Measurements from ENCODE around the gene AEBP1. TPM values are rescaled to one million over a fixed set of nuclear protein-coding genes. Genes with fewer than 3 reads are reported as not detected.
A peak's percentile ranks its signal among the peaks of the same experiment; 100 is the strongest.

Gene AEBP1
- total RNA-seq, 1 donor from 2014 or later: 81.1 TPM

- no peak for DNase-seq (ENCODE audit: low read depth)
- peaks cover 5% of the 10 kb centered on the region for H3K36me3 ChIP-seq (ENCODE audit: control insufficient read depth, insufficient read depth, low read length)
- TF ChIP-seq, protein P1, sequence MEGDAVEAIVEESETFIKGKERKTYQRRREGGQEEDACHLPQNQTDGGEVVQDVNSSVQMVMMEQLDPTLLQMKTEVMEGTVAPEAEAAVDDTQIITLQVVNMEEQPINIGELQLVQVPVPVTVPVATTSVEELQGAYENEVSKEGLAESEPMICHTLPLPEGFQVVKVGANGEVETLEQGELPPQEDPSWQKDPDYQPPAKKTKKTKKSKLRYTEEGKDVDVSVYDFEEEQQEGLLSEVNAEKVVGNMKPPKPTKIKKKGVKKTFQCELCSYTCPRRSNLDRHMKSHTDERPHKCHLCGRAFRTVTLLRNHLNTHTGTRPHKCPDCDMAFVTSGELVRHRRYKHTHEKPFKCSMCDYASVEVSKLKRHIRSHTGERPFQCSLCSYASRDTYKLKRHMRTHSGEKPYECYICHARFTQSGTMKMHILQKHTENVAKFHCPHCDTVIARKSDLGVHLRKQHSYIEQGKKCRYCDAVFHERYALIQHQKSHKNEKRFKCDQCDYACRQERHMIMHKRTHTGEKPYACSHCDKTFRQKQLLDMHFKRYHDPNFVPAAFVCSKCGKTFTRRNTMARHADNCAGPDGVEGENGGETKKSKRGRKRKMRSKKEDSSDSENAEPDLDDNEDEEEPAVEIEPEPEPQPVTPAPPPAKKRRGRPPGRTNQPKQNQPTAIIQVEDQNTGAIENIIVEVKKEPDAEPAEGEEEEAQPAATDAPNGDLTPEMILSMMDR (IDR thresholded peaks at IDR 0.05; ENCODE audit: insufficient read depth, low read length, poor library complexity, severe bottlenecking): no peak
- H3K27me3 ChIP-seq (ENCODE audit: control insufficient read depth, insufficient read depth, low read length): no peaks in the 10 kb centered on the region
- peak overlapping the region; percentile 62 for H3K4me3 ChIP-seq (ENCODE audit: low read depth, low read length)
Measured at GRCh38 chr7:44105832-44106231, 1.7 kb downstream of the AEBP1 start.

DNA sequence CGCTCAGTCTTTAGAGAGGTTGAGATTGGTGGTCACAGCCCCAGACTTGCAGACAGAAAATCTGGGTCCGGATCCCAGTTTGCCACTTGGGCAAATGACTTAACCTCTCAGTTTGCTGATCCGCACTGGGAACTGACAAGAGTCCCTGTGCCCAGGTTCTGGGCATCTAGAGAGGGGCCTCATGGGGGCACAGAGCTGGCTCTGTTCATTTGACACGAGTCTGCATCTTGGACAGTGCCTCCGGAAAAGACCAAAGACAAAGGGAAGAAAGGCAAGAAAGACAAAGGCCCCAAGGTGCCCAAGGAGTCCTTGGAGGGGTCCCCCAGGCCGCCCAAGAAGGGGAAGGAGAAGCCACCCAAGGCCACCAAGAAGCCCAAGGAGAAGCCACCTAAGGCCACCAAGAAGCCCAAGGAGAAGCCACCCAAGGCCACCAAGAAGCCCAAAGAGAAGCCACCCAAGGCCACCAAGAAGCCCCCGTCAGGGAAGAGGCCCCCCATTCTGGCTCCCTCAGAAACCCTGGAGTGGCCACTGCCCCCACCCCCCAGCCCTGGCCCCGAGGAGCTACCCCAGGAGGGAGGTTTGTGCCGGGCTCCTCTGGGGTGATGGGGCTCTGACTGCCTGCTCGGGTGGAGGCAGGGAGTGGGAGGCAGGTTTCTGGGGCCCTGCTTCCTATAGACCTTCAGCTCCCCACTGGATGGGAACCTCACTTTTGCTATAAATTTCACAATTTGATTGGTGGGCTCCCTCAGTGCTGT, 2.3 kb downstream of the AEBP1 start:
- H3K36me3 ChIP-seq (ENCODE audit: control insufficient read depth, insufficient read depth, low read length): peaks cover 5% of the 10 kb centered on the region
- no peaks in the 10 kb centered on the region for H3K27me3 ChIP-seq (ENCODE audit: control insufficient read depth, insufficient read depth, low read length)
- TF ChIP-seq, protein P1 (IDR thresholded peaks at IDR 0.05; ENCODE audit: insufficient read depth, low read length, poor library complexity, severe bottlenecking): no peak
- H3K4me3 ChIP-seq (ENCODE audit: low read depth, low read length): no peak overlapping the region
- DNase-seq (ENCODE audit: low read depth): no peak

- Histone ChIP-seq H3K27me3 (ENCODE audit: control insufficient read depth, insufficient read depth, low read length) (no peaks in the 10 kb centered on the region), H3K4me3 (ENCODE audit: low read depth, low read length) (no peak overlapping the region), H3K36me3 (ENCODE audit: control insufficient read depth, insufficient read depth, low read length) (peaks cover 5% of the 10 kb centered on the region)
- DNase-seq (ENCODE audit: low read depth): no peak
- TF ChIP-seq, protein P1 (IDR thresholded peaks at IDR 0.05; ENCODE audit: insufficient read depth, low read length, poor library complexity, severe bottlenecking): no peak
Measured at GRCh38 chr7:44107116-44107960, 3.2 kb downstream of the AEBP1 start.

DNA sequence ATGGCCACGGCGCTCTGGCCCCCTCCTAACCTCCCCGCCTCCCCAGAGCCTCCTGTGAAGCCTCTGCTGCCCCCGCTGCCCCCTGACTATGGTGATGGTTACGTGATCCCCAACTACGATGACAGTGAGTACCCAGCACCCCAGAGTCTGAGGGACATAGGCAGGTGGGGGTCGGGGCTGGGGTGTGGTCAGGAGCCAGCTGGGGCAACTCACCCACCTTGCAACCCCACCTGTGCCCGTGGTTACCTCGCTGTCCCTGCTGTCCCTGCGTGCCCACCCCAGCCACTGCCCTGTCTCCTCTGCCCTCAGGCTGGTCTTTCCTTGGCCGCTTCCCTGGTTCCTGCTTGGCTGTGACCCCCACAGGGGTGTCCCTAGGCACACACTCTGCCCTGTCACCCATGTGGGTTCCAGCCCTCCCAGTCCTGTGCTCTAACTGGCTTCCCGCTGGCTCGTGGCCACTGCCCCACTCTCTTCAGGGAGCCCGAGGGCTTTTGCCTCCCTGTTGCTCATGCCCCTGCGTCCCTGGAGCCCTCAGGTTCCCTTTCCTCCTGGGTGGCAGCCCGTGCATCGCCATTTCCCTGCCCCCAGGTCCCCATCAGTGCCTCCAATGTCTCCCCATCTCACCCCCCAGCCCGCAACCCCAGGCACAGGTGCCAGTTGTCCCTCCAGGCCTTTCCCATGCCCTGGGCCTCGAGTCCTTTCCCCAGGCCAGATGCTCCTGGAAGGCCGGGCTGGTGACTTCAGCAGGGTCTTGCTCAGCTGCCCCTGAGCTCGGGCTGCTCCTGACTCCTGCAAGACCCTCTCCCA, 4.0 kb downstream of the AEBP1 start:
- peaks cover 5% of the 10 kb centered on the region for H3K36me3 ChIP-seq (ENCODE audit: control insufficient read depth, insufficient read depth, low read length)
- H3K27me3 ChIP-seq (ENCODE audit: control insufficient read depth, insufficient read depth, low read length): no peaks in the 10 kb centered on the region
- TF ChIP-seq, protein P1 (IDR thresholded peaks at IDR 0.05; ENCODE audit: insufficient read depth, low read length, poor library complexity, severe bottlenecking): no peak
- no peak overlapping the region for H3K4me3 ChIP-seq (ENCODE audit: low read depth, low read length)
- no peak for DNase-seq (ENCODE audit: low read depth)

- H3K4me3 ChIP-seq (ENCODE audit: low read depth, low read length): no peak overlapping the region
- no peaks in the 10 kb centered on the region for H3K27me3 ChIP-seq (ENCODE audit: control insufficient read depth, insufficient read depth, low read length)
- peaks cover 5% of the 10 kb centered on the region for H3K36me3 ChIP-seq (ENCODE audit: control insufficient read depth, insufficient read depth, low read length)
- no peak for DNase-seq (ENCODE audit: low read depth)
- TF ChIP-seq, protein P1 (IDR thresholded peaks at IDR 0.05; ENCODE audit: insufficient read depth, low read length, poor library complexity, severe bottlenecking): no peak
Measured at GRCh38 chr7:44108768-44109750, 4.9 kb downstream of the AEBP1 start.
